Lower leg skin (tissue), 4 donors: ENCODE measurements around the gene MYO18B. TPM values are rescaled to one million over a fixed set of nuclear protein-coding genes. Genes with fewer than 3 reads are reported as not detected.
A peak's percentile ranks its signal among the peaks of the same experiment; 100 is the strongest.

Experiments used
- DNase-seq, 2 donors: peaks; one replicate each; pipeline ENCODE4 v3.0.0-alpha.2; 2019; ENCODE audit warnings: low spot score in 2 of 2
- H3K4me3 ChIP-seq: fragments of 200-600 bp; sonication (generic); 2 replicates; pipeline ENCODE4 v1.5.1; 2017; ENCODE audit warnings: mild to moderate bottlenecking, low read depth; ENCODE audit not compliant: poor library complexity, severe bottlenecking
- CTCF ChIP-seq, 3 donors: fragments of 450-650 bp; IDR thresholded peaks; one replicate each; pipeline ENCODE4 v1.5.1; 2016; ENCODE audit warnings: antibody characterized with exemption in 3 of 3, mild to moderate bottlenecking in 3 of 3, moderate library complexity in 2 of 3
- POLR2A ChIP-seq, 2 donors: fragments of 450-650 bp; IDR thresholded peaks; one replicate each; pipeline ENCODE4 v1.6.1; 2016 to 2017; ENCODE audit warnings: antibody characterized with exemption in 2 of 2, mild to moderate bottlenecking in 1 of 2, moderate library complexity in 1 of 2
- WGBS, 2 donors: methylation state at CpG; one replicate each; pipeline ENCODE4 v1.1.5; 2018; 5-methylcytosine and 5-hydroxymethylcytosine counted together
- intact Hi-C: fragments of 100-400 bp; cut with DNase I; formaldehyde crosslinking; loops from one replicate; pipeline ENCODE4 v1.15.0; 2023; ENCODE audit warnings: low total_unique reads
- total RNA-seq, 4 donors: library from RNA; depleted of rRNA; stranded (reverse); fragments of >200 nt; gene quantifications; one replicate each; pipeline ENCODE4 v1.1.0, GENCODE V29; 2016

The MYO18B gene
- total RNA-seq, 4 donors from 2014 or later, result 1.5 to 3.4 TPM; not detected in 2

GRCh38 chr22:25841775-25842174 lies 99.8 kb downstream of the MYO18B start:
- no peak for TF ChIP-seq CTCF (IDR thresholded peaks at IDR 0.05)
- TF ChIP-seq POLR2A (IDR thresholded peaks at IDR 0.05), result no peak
- no peak for DNase-seq
- 64 to 70% methylated on average over 7 of the region's 7 CpGs for WGBS, 2 donors
- H3K4me3 ChIP-seq, result no peak overlapping the region
- intact Hi-C loops, result no loop called here

GRCh38 chr22:25843660-25844405 lies 101.8 kb downstream of the MYO18B start:
- no peak for DNase-seq
- TF ChIP-seq CTCF (IDR thresholded peaks at IDR 0.05) (no peak), POLR2A (IDR thresholded peaks at IDR 0.05) (no peak)
- no peak overlapping the region for H3K4me3 ChIP-seq
- intact Hi-C loops, result no loop called here
- WGBS, 2 donors, result 61 to 67% methylated on average over 11 of the region's 11 CpGs

- intact Hi-C loops, result no loop called here
- no peak for DNase-seq
- 65 to 80% methylated on average over 8 of the region's 8 CpGs for WGBS, 2 donors
- no peak for TF ChIP-seq CTCF (IDR thresholded peaks at IDR 0.05)
- TF ChIP-seq POLR2A (IDR thresholded peaks at IDR 0.05), result no peak
- H3K4me3 ChIP-seq, result no peak overlapping the region
Measured at GRCh38 chr22:25844601-25845000, 102.6 kb downstream of the MYO18B start.

GRCh38 chr22:25845985-25846745 lies 104.2 kb downstream of the MYO18B start:
- TF ChIP-seq POLR2A (IDR thresholded peaks at IDR 0.05) (no peak), CTCF (IDR thresholded peaks at IDR 0.05) (no peak)
- H3K4me3 ChIP-seq, result no peak overlapping the region
- 59 to 71% methylated on average over 10 to 12 of the region's 12 CpGs for WGBS, 2 donors
- peak in 1 of 2 donors; percentile 64 for DNase-seq
- intact Hi-C loops, result no loop called here

GRCh38 chr22:25847451-25847850 lies 105.5 kb downstream of the MYO18B start:
- DNase-seq, result peak in 1 of 2 donors; percentile 65
- WGBS, 2 donors, result 92 to 93% methylated on average over 3 of the region's 3 CpGs
- no peak overlapping the region for H3K4me3 ChIP-seq
- no peak for TF ChIP-seq CTCF (IDR thresholded peaks at IDR 0.05)
- no peak for TF ChIP-seq POLR2A (IDR thresholded peaks at IDR 0.05)
- intact Hi-C loops, result no loop called here
